GM23338 (cell line): ENCODE measurements around the gene RPTOR.

Experiments
- CTCF ChIP-seq, 2 experiments: fragments of 200-600 bp in 1 of 2; sonication (generic) in 1 of 2; conservative IDR thresholded peaks; 2 replicates each; pipeline versions ENCODE4 v1.5.1 to v1.6.1; 2016 to 2017; ENCODE audit warnings: antibody characterized with exemption in 2 of 2, low read depth in 2 of 2, mild to moderate bottlenecking in 2 of 2, moderate library complexity in 1 of 2
- EZH2phosphoT487 ChIP-seq: fragments of 200-600 bp; sonication (generic); IDR thresholded peaks from one replicate; pipeline ENCODE4 v1.8.1; 2018; ENCODE audit warnings: antibody characterized with exemption; ENCODE audit not compliant: unreplicated experiment
- ZNF114 ChIP-seq: fragments of 250-450 bp; sonication (Bioruptor Pico); IDR thresholded peaks from 2 replicates; pipeline ENCODE4 v1.5.0; 2020; ENCODE audit warnings: mild to moderate bottlenecking, moderate library complexity

GRCh38 chr17:80762076-80762475, 217.4 kb downstream of the RPTOR start:
- no peak for TF ChIP-seq EZH2phosphoT487
- no peak for TF ChIP-seq CTCF (conservative IDR thresholded peaks at IDR 0.05; ENCODE audit: low read depth in 2 of 2)
- TF ChIP-seq ZNF114: no peak
